H1 (cell line): ENCODE measurements around the gene LRATD1. TPM values are rescaled to one million over a fixed set of nuclear protein-coding genes. Genes with fewer than 3 reads are reported as not detected.

Experiments
- CTCF ChIA-PET: fragments of 300-600 bp; sonication (Branson Sonifier 250); formaldehyde crosslinking; loops from one replicate; lab custom pipeline; 2021; ENCODE audit not compliant: partially characterized antibody; lab: Charles Lee
- POLR2A ChIA-PET: fragments of 300-600 bp; sonication (Branson Sonifier 250); formaldehyde crosslinking; loops from one replicate; lab custom pipeline; 2021; ENCODE audit warnings: inconsistent platforms; ENCODE audit not compliant: partially characterized antibody; lab: Charles Lee
- DNase-seq, 2 experiments: peaks; one replicate each; pipeline versions ENCODE4 v3.0.0 to v3.0.0-alpha.2; 2010 to 2022; ENCODE audit warnings: low spot score in 2 of 2, low read depth in 1 of 2, mixed read lengths in 1 of 2
- FAIRE-seq: peaks from 2 replicates; lab custom pipeline; 2011; peaks lifted over from hg19 to GRCh38; lab: Jason Lieb, UNC
- H2AFZ ChIP-seq: 2 replicates; pipeline ENCODE4 v1.8.1; 2012; ENCODE audit warnings: low read length, inconsistent platforms
- H2AK5ac ChIP-seq: 2 replicates; pipeline ENCODE4 v1.6.1; 2013; ENCODE audit warnings: low read depth, low read length
- H2BK120ac ChIP-seq: replicated peaks from 2 replicates; pipeline ENCODE3; 2013; ENCODE audit warnings: low read depth, low read length, inconsistent platforms
- H2BK12ac ChIP-seq: 2 replicates; pipeline ENCODE4 v1.6.1; 2013; ENCODE audit warnings: low read depth, low read length
- H2BK15ac ChIP-seq: 2 replicates; pipeline ENCODE4 v1.6.1; 2013; ENCODE audit warnings: low read length
- H2BK20ac ChIP-seq: 2 replicates; pipeline ENCODE4 v1.6.1; 2013; ENCODE audit warnings: low read length
- H2BK5ac ChIP-seq: 2 replicates; pipeline ENCODE4 v1.6.1; 2013; ENCODE audit warnings: low read depth, low read length
- H3K14ac ChIP-seq: 2 replicates; pipeline ENCODE4 v1.6.1; 2013; ENCODE audit warnings: inconsistent platforms; ENCODE audit not compliant: insufficient read length
- H3K18ac ChIP-seq: 2 replicates; pipeline ENCODE4 v1.6.1; 2013; ENCODE audit warnings: low read length; ENCODE audit errors: extremely low read depth
- H3K23ac ChIP-seq: 2 replicates; pipeline ENCODE4 v1.6.1; 2013; ENCODE audit warnings: inconsistent platforms; ENCODE audit not compliant: insufficient read length
- H3K23me2 ChIP-seq: 2 replicates; pipeline ENCODE4 v1.6.1; 2013; ENCODE audit warnings: low read depth, low read length
- H3K27ac ChIP-seq: 2 replicates; pipeline ENCODE4 v1.6.1; 2011; ENCODE audit warnings: low read depth, low read length, inconsistent platforms
- H3K27me3 ChIP-seq, 4 experiments: replicated peaks in 1 of 4; 1 replicate in 1 of 4; 2 replicates in 3 of 4; pipeline versions ENCODE4 v1.6.1 to v1.8.1; 2011 to 2013; ENCODE audit warnings: low read length in 3 of 4, mild to moderate bottlenecking in 3 of 4, inconsistent platforms in 2 of 4, mixed read lengths in 2 of 4, moderate library complexity in 1 of 4; ENCODE audit not compliant: control insufficient read depth in 3 of 4, insufficient read depth in 3 of 4; ENCODE audit errors: extremely low read depth in 1 of 4
- H3K36me3 ChIP-seq, 4 experiments: 2 replicates each; pipeline versions ENCODE4 v1.6.1 to v1.8.1; 2011 to 2013; ENCODE audit warnings: mild to moderate bottlenecking in 4 of 4, low read length in 3 of 4, moderate library complexity in 2 of 4, control low read depth in 1 of 4, inconsistent platforms in 1 of 4; ENCODE audit not compliant: insufficient read depth in 4 of 4, control insufficient read depth in 2 of 4
- H3K4ac ChIP-seq: replicated peaks from 2 replicates; pipeline ENCODE3; 2013; ENCODE audit warnings: low read length, low read depth, mixed read lengths, inconsistent platforms; ENCODE audit not compliant: insufficient read length
- H3K4me1 ChIP-seq, 4 experiments: replicated peaks in 1 of 4; 1 replicate in 1 of 4; 2 replicates in 3 of 4; pipeline versions ENCODE4 v1.6.1 to v1.8.1; 2011 to 2013; ENCODE audit warnings: low read length in 3 of 4, inconsistent platforms in 2 of 4, mixed read lengths in 1 of 4; ENCODE audit not compliant: insufficient read depth in 4 of 4, control insufficient read depth in 3 of 4
- H3K4me2 ChIP-seq, 2 experiments: 2 replicates each; pipeline versions ENCODE4 v1.6.1 to v1.8.1; 2011 to 2013; ENCODE audit warnings: low read depth in 2 of 2, low read length in 2 of 2, control low read depth in 1 of 2, inconsistent platforms in 1 of 2, mild to moderate bottlenecking in 1 of 2; ENCODE audit not compliant: insufficient read depth in 1 of 2
- H3K4me3 ChIP-seq, 4 experiments: fragments of 200-600, 300-600 bp in 1 of 4; sonication (generic), shearing (Covaris generic), sonication (Bioruptor Twin) in 1 of 4; 2 replicates each; pipeline versions ENCODE4 v1.5.1 to v1.8.1; 2011 to 2016; ENCODE audit warnings: low read length in 4 of 4, low read depth in 3 of 4, control low read depth in 2 of 4, inconsistent platforms in 2 of 4, mild to moderate bottlenecking in 2 of 4, mixed read lengths in 1 of 4, moderate library complexity in 1 of 4; ENCODE audit not compliant: insufficient read depth in 2 of 4; ENCODE audit errors: extremely low read depth in 1 of 4
- H3K56ac ChIP-seq: replicated peaks from 2 replicates; pipeline ENCODE3; 2013; ENCODE audit warnings: low read depth, mild to moderate bottlenecking, mixed read lengths, low read length, inconsistent platforms; ENCODE audit not compliant: insufficient read length
- H3K79me1 ChIP-seq: 2 replicates; pipeline ENCODE4 v1.6.1; 2013; ENCODE audit warnings: low read depth, low read length, control low read depth
- H3K79me2 ChIP-seq, 2 experiments: 2 replicates each; pipeline versions ENCODE4 v1.6.1 to v1.8.1; 2012 to 2013; ENCODE audit warnings: low read length in 2 of 2, mild to moderate bottlenecking in 2 of 2, inconsistent platforms in 1 of 2; ENCODE audit not compliant: insufficient read depth in 2 of 2, control insufficient read depth in 1 of 2
- H3K9ac ChIP-seq, 4 experiments: replicated peaks in 1 of 4; 1 replicate in 1 of 4; 2 replicates in 3 of 4; pipeline versions ENCODE4 v1.6.1 to v1.8.1; 2011 to 2013; ENCODE audit warnings: low read depth in 3 of 4, low read length in 3 of 4, control low read depth in 2 of 4, mild to moderate bottlenecking in 2 of 4, moderate library complexity in 2 of 4, inconsistent platforms in 1 of 4; ENCODE audit errors: extremely low read depth in 1 of 4
- H3K9me3 ChIP-seq, 2 experiments: 2 replicates each; pipeline versions ENCODE4 v1.6.1 to v1.8.1; 2012 to 2013; ENCODE audit warnings: mild to moderate bottlenecking in 2 of 2, moderate library complexity in 2 of 2, control low read depth in 1 of 2, inconsistent platforms in 1 of 2, low read depth in 1 of 2, low read length in 1 of 2, mixed read lengths in 1 of 2; ENCODE audit not compliant: insufficient read depth in 2 of 2
- H4K20me1 ChIP-seq, 2 experiments: replicated peaks in 1 of 2; 2 replicates each; pipeline versions ENCODE3 to v1.8.1; 2011 to 2013; ENCODE audit warnings: inconsistent platforms in 2 of 2, low read length in 2 of 2, mild to moderate bottlenecking in 1 of 2; ENCODE audit not compliant: insufficient read depth in 2 of 2, control insufficient read depth in 1 of 2
- H4K5ac ChIP-seq: 2 replicates; pipeline ENCODE4 v1.6.1; 2013; ENCODE audit warnings: low read length, low read depth, mixed read lengths, inconsistent platforms; ENCODE audit not compliant: insufficient read length
- H4K8ac ChIP-seq: 2 replicates; pipeline ENCODE4 v1.8.0; 2013; ENCODE audit warnings: mild to moderate bottlenecking, moderate library complexity, low read length, inconsistent platforms; ENCODE audit not compliant: insufficient read depth; ENCODE audit errors: extremely low read depth
- H4K91ac ChIP-seq: replicated peaks from 2 replicates; pipeline ENCODE3; 2013; ENCODE audit warnings: low read length, mixed read lengths, inconsistent platforms; ENCODE audit not compliant: insufficient read length
- RNF2 ChIP-seq: fragments of 200-900, 300-1000 bp; sonication (generic); IDR thresholded peaks from 2 replicates; pipeline ENCODE4 v1.7.1; 2016; ENCODE audit warnings: borderline replicate concordance, low read depth, mild to moderate bottlenecking, antibody characterized with exemption, low read length; ENCODE audit not compliant: poor library complexity, severe bottlenecking; ENCODE audit errors: missing control alignments
- TAF1 ChIP-seq: IDR thresholded peaks from 2 replicates; pipeline ENCODE4 v1.6.1; 2011; ENCODE audit warnings: mild to moderate bottlenecking, low read depth, low read length
- WGBS, 2 experiments: shearing (Covaris generic) in 1 of 2; methylation state at CpG; one replicate each; pipeline versions ENCODE4 v1.1.6 to v1.1.7; 2013 to 2015; ENCODE audit warnings: low lambda C conversion rate in 2 of 2, mixed read lengths in 2 of 2, inconsistent platforms in 1 of 2, low coverage in 1 of 2, missing lambda C conversion rate in 1 of 2; ENCODE audit not compliant: insufficient replicate concordance in 2 of 2, insufficient coverage in 1 of 2, insufficient read length in 1 of 2; ENCODE audit errors: extremely low coverage in 1 of 2, missing lambda C conversion rate in 1 of 2; 5-methylcytosine and 5-hydroxymethylcytosine counted together
- polyA plus RNA-seq, 7 experiments: library from polyadenylated mRNA; depleted of rRNA in 3 of 7; stranded (reverse) in 5 of 7; unstranded in 2 of 7; fragments of >200 nt in 5 of 7; fragments of 200-250 nt in 2 of 7; gene quantifications; 1 replicate in 5 of 7; 2 replicates in 1 of 7; 4 replicates in 1 of 7; pipeline versions ENCODE4 v1.2.1 to v1.2.3, GENCODE V29; 2011 to 2013; ENCODE audit warnings: missing spikeins in 2 of 7, mixed read lengths in 2 of 7
- total RNA-seq: library from RNA; stranded (reverse); fragmentation: NEBNext Ultra II Directional; extraction: Animal tissue kit (Norgen Biotek cat#: 25700); gene quantifications from 2 replicates; pipeline ENCODE4 v1.2.1, GENCODE V29; 2021
- TF ChIP-seq, protein P1 (sequence below): IDR thresholded peaks from 2 replicates; pipeline ENCODE4 v1.6.1; 2011; ENCODE audit warnings: low read length, improper control_type of control experiment

LRATD1 gene
- total and polyA plus RNA-seq, 2 of the 8 experiments (the other 6 are each of a cell fraction or from before 2014, with no cell fraction given), result 1.2 to 2.3 TPM

DNA sequence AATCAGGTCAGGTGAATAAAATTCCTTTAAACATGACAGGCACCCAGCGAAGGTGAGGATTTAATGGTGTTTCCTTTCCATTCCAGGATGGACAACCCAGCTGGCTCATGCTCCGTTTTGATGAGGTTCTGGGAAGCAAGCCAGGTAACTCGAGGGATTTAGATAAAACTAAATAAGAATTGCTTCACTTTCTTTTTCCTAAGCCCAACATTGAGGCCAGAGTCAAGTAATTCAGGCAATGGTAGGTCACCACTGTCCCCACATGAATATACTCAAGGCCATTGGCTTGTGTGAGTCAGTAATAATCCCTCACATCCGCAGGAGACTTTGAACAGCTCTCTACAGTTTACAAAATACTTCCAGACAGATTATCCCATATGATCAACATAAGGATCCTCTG, 16.2 kb upstream of the LRATD1 start:
- no peak overlapping the region for H4K5ac ChIP-seq
- FAIRE-seq (no peak), DNase-seq (no peak)
- H4K91ac ChIP-seq, result no peak overlapping the region
- no peaks in the 10 kb centered on the region for H3K27me3 ChIP-seq
- no peak overlapping the region for H2AFZ ChIP-seq
- H3K4me3 ChIP-seq, result no peak overlapping the region
- no peak overlapping the region for H3K9ac ChIP-seq
- no peak overlapping the region for H3K23ac ChIP-seq
- H3K23me2 ChIP-seq, result no peaks in the 10 kb centered on the region
- H3K9me3 ChIP-seq, result no peaks in the 10 kb centered on the region
- no peak overlapping the region for H2AK5ac ChIP-seq
- no peak overlapping the region for H3K14ac ChIP-seq
- no peak overlapping the region for H2BK120ac ChIP-seq
- no peak overlapping the region for H2BK5ac ChIP-seq
- H3K4me1 ChIP-seq, result no peaks in the 10 kb centered on the region
- H3K4ac ChIP-seq, result no peak overlapping the region
- H3K36me3 ChIP-seq, result no peaks in the 10 kb centered on the region
- H2BK20ac ChIP-seq, result no peak overlapping the region
- TF ChIP-seq, protein P1, sequence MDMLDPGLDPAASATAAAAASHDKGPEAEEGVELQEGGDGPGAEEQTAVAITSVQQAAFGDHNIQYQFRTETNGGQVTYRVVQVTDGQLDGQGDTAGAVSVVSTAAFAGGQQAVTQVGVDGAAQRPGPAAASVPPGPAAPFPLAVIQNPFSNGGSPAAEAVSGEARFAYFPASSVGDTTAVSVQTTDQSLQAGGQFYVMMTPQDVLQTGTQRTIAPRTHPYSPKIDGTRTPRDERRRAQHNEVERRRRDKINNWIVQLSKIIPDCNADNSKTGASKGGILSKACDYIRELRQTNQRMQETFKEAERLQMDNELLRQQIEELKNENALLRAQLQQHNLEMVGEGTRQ, result no peak
- no peak for TF ChIP-seq TAF1
- no peak for TF ChIP-seq RNF2
- no peak overlapping the region for H3K27ac ChIP-seq
- H2BK15ac ChIP-seq, result no peak overlapping the region
- ChIA-PET POLR2A (no interaction called here), CTCF (interaction anchor here (0.6 kb wide), 1 partner anchor 12 kb away, joined by 3 read pairs; no protein-coding TSS in a partner anchor)
- H4K8ac ChIP-seq, result no peak overlapping the region
- no peaks in the 10 kb centered on the region for H3K79me1 ChIP-seq
- H3K79me2 ChIP-seq, result no peaks in the 10 kb centered on the region
- H2BK12ac ChIP-seq, result no peak overlapping the region
- no peak overlapping the region for H3K56ac ChIP-seq
- no peak overlapping the region for H3K4me2 ChIP-seq
- H3K18ac ChIP-seq, result no peak overlapping the region
- no peaks in the 10 kb centered on the region for H4K20me1 ChIP-seq
- WGBS, 2 experiments, result 85% methylated on average over 4 of the region's 4 CpGs; no CpG with 5 or more reads in 1 of the 2 experiments
